Right lobe of liver (tissue), 4 donors: ENCODE data around the gene TOGARAM2.
"Not testable (repeated sequence)": the region's sequence is repeated elsewhere in the genome, so short reads cannot be mapped to it uniquely, and the experiment has no call there.

Source experiments
- POLR2A ChIP-seq: fragments of 450-650 bp; IDR thresholded peaks from one replicate; pipeline ENCODE4 v1.6.1; 2017; ENCODE audit warnings: antibody characterized with exemption, mild to moderate bottlenecking
- TF ChIP-seq, protein P1 (sequence below), 4 donors: fragments of 200-600 bp in 3 of 4; fragments of 450-650 bp in 1 of 4; IDR thresholded peaks; one replicate each; pipeline versions ENCODE4 v1.5.1 to v1.8.0; 2016 to 2022; ENCODE audit warnings: antibody characterized with exemption in 4 of 4, mild to moderate bottlenecking in 2 of 4
- donor health status: DM: no; HTN: no; CAD: no.
- donor health status: DM: no; HTN: no; CAD: no.
- donor health status: DM: no; HTN: yes; CAD: no.

DNA sequence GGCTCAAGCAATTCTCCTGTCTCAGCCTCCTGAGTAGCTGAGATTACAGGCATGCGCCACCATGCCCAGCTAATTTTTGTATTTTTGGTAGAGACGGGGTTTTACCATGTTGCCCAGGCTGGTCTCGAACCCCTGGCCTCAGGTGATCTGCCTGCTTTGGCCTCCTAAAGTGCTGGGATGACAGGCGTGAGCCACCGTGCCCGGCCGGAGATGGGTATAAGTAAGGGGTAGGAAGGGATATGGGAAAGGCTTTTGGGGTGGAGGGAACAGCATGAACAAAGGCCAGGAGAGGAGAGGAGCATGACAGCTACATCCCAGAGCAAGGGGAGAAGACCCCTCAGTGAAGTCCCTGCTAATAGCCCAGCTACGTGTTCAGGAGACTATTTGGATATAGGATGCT, 3.1 kb upstream of the TOGARAM2 start:
- TF ChIP-seq, protein P1, sequence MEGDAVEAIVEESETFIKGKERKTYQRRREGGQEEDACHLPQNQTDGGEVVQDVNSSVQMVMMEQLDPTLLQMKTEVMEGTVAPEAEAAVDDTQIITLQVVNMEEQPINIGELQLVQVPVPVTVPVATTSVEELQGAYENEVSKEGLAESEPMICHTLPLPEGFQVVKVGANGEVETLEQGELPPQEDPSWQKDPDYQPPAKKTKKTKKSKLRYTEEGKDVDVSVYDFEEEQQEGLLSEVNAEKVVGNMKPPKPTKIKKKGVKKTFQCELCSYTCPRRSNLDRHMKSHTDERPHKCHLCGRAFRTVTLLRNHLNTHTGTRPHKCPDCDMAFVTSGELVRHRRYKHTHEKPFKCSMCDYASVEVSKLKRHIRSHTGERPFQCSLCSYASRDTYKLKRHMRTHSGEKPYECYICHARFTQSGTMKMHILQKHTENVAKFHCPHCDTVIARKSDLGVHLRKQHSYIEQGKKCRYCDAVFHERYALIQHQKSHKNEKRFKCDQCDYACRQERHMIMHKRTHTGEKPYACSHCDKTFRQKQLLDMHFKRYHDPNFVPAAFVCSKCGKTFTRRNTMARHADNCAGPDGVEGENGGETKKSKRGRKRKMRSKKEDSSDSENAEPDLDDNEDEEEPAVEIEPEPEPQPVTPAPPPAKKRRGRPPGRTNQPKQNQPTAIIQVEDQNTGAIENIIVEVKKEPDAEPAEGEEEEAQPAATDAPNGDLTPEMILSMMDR (IDR thresholded peaks at IDR 0.05) = not testable (repeated sequence)
- TF ChIP-seq POLR2A = not testable (repeated sequence)
